Measurements from ENCODE around the gene EDEM3.
"Not testable (repeated sequence)": the region's sequence is repeated elsewhere in the genome, so short reads cannot be mapped to it uniquely, and the experiment has no call there.

EDEM3 gene

GRCh38 chr1:184767591-184767990 lies 12.9 kb upstream of the EDEM3 start:
- no peak for DNase-seq

GRCh38 chr1:184764483-184764882 lies 9.8 kb upstream of the EDEM3 start:
- DNase-seq: no peak

DNA sequence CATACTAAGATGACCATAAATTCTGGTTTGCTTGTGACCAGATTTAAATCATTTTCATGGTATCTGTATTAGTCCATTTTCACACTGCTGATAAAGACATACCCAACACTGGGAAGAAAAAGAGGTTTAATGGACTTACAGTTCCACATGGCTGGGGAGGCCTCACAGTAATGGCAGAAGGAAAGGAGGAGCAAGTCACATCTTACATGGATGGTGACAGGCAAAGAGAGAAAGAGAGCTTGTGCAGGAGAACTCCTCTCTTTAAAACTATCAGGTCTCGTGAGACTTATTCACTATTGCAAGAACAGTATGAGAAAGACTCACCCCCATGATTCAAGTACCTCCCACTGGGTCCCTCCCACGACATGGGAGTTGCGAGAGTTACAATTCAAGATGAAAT lies 8.9 kb upstream of the EDEM3 start:
- not testable (repeated sequence) for DNase-seq

DNA sequence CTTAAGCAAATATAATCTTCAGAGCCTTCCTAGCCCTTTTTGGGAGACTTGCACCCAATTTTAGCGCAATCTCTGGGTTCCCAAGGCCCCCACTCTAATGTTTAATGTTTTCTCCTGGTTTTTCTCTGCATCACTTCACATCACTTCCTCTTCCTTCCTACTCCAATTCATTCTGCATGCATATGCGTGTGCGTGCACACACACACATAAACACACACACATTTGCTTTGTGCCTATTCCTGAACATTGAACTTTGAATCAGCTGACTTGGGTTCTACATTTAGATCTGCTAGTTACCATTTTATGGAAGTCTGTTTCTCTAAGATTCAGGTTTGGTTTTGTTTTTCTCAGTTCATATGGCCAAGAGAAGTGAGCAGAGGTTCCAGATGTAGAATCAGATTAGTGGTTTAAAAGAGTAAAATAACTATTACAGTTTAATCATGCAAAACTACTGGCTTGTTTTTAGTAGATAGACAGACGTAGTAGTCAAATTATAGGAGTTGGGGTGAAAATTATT lies 7.4 kb upstream of the EDEM3 start:
- DNase-seq: no peak

DNA sequence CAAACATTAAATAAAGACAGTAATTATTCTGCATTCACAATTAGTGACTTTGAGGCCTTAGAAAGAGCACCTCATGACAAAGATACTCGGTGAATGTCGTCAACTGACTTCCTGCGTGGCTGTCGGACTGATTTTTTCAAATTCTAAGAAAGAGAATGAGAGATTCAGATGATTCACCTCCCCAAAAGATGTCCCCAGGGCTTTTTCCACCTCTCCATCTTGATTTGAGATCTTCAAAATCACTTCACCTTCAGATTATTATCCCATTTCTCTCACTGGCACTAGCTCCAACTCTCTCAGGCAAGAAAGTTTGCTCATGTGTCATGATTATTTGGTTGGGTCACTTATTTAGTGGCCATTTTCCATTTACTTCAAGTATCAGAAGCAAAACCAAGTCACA lies 5.0 kb upstream of the EDEM3 start:
- DNase-seq: no peak

GRCh38 chr1:184759112-184759511 lies 4.5 kb upstream of the EDEM3 start:
- no peak for DNase-seq

- DNase-seq: no peak
Measured at GRCh38 chr1:184757891-184758290, 3.2 kb upstream of the EDEM3 start.

GRCh38 chr1:184757406-184757805 lies 2.7 kb upstream of the EDEM3 start:
- DNase-seq: no peak

- DNase-seq: no peak
Measured at GRCh38 chr1:184755226-184756065, 788 bp upstream of the EDEM3 start.

DNA sequence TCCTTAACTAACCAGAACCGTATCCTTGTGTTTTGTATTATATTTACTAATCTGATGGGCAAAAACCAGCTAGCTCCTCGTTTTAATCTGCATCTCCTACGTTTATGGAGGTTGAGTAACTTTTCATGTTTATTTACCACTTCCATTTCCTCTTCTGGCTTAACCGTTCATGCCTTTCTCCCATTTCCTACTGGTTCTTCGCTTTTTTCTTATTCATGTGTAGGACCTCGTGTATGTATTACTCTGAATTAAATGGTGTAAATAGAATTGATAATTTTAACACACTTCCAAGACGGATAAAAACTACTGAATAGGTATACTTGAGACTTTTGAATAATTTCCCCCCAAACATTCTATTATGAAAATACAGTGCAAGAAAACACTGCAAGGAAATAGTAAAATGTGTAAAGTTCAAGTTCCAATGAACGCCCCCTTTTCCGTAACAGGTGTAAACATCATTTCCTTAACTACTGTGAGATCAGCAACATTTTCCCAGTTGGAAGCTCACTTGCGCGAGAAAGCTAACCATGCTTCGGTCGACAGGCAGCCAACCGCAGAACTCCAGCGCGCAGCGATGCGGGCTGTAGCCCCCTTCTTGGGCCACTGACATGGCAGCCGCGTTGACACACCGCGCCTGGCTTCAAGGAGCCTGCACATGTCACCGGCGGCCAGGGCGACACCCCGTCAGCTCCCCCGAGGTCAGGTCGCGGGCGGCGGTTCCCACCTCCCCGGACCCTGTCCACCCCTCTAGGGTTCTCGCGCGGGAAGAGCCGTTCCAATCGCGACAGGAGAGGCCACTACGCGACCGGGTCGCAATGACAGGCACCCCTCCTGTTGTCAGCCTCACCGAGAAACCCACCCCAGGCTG lies 816 bp downstream of the EDEM3 start:
- no peak for DNase-seq

GRCh38 chr1:184753117-184753516 lies 1.5 kb downstream of the EDEM3 start:
- no peak for DNase-seq

- no peak for DNase-seq
Measured at GRCh38 chr1:184752656-184753055, 2.0 kb downstream of the EDEM3 start.

DNA sequence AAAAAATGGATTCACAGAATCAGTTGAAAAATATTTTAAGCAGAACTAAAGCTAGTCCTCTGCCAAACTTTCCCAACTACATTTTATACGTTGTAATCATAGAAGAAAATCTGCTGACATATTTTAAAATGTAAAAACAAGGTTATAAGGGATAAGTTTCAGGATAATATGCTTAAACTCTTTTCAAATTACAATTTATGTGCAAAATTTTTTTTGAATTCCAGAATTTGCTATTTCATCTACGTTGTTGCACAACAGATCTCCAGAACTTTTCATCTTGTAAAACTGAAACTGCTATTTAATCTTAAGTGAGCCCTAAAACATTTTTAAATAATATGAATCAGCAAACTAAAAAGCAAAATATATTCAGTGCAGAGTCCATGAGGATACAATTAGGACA lies 5.9 kb downstream of the EDEM3 start:
- DNase-seq: no peak

DNA sequence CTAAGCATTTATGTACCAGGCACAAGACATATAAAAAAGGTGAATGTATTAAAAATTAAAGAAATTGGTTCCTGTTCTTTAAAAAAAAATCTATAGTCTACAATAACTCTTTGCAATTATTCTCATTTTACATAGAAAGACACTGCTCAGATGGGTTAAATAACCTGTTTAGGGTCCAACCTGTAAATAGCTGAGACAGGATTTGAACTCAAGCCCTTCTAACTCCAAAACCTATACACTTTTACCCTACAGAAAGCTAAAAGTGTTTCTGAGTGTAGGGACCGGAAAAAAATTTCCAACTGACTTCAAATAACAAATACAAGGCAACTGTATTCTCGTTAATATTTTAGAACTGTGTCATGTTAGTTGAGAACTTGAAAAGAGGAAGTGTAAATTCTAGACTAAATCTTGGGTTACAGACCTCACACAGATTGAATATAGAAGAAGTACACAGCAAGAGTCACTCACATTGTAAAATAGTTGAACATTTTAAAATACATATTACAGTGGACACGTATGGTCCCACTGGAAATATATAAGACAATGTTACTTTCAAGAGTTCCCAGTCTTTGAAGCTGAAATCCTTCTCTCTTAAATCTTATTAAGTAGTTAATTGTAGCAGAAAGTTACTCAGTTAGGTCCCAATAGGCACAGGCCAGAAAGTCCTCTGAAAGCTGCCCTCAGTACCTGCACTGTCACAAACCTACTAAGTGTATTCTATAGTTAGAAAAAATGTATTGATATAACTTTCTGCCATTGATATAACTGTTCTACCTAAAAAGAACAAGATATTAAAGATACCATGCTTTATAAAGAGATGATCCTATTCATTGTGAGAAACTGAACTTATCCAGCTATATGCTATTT lies 7.3 kb downstream of the EDEM3 start:
- no peak for DNase-seq

- no peak for DNase-seq
Measured at GRCh38 chr1:184745929-184746638, 8.6 kb downstream of the EDEM3 start.

DNA sequence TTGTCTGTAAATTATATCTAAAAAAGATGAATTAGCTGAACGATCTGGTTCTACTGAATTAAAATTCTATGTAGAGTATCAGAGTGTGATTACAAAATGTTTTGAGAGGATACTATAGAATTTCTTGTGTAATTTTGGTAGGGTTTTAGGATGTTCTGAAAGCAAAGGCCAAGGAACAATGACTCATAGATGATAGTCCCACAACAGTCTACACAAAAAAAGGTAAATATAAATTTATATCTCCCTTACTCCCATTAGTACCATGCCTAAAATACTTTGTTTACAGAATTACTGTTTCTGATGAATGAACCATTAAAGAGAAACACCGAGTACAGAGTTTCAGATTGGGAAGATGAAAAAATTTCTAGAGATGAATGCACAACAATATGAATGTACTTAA lies 9.5 kb downstream of the EDEM3 start:
- peak in 1 of 2 experiments; percentile 59 for DNase-seq

DNA sequence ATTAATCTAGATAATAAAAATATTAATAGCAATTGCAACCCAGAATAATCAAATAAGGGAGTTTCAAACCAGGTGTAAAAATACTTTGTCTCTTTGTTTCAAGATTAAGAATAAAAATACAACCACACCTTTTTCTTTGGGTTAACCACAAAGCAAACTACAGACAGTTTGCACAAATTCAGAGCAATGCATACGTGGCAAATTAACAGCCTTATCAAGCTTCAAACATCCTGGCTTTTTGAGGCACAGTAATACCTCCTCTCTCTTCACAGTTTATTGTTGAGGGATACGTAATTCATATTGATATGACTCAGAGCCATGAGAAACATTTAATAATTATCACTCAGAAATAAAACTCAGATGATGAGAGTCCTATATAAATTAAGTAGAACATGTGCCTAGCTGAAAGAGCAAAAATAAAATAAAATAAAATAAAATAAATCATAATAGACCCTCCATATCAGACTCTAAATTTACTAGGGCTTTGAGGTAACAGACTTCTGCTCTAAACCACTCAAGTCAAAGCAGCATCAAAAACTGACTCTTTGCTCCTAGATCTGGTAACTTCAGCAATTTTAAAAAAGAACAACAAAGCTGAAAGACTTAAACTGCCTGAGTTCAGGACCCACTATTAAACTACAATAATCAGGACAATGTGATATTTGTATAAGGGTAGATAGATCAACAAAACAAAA lies 11.4 kb downstream of the EDEM3 start:
- no peak for DNase-seq

GRCh38 chr1:184740344-184740743 lies 14.3 kb downstream of the EDEM3 start:
- no peak for DNase-seq

DNA sequence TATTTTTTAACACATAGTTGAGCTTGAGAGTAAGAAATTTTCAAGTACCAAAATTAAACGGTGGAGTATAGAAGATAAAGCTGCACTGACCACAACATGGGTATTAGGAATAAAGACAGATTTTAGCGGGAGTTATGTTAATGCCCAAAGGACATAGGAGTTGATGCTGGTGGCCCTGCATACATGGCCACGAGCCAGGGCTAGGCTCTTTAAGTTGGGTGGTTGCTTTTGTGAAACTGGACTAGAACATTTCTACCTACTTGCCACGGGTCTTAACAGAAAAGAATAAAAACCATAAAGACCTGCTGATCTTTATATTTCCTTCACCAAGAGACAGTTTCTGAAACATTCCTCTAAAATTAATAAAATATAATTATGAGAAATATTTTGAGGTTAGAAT lies 14.9 kb downstream of the EDEM3 start:
- no peak for DNase-seq

GRCh38 chr1:184739070-184739469 lies 15.6 kb downstream of the EDEM3 start:
- DNase-seq: no peak

GRCh38 chr1:184734980-184735379 lies 19.7 kb downstream of the EDEM3 start:
- DNase-seq: no peak

GRCh38 chr1:184724843-184725242 lies 29.8 kb downstream of the EDEM3 start:
- no peak for DNase-seq

Measured in NCI-H1930 (cell line).